ENCODE measurements around the gene SYNE1.
"Not testable (repeated sequence)": the region's sequence is repeated elsewhere in the genome, so short reads cannot be mapped to it uniquely, and the experiment has no call there.

SYNE1 gene

DNA sequence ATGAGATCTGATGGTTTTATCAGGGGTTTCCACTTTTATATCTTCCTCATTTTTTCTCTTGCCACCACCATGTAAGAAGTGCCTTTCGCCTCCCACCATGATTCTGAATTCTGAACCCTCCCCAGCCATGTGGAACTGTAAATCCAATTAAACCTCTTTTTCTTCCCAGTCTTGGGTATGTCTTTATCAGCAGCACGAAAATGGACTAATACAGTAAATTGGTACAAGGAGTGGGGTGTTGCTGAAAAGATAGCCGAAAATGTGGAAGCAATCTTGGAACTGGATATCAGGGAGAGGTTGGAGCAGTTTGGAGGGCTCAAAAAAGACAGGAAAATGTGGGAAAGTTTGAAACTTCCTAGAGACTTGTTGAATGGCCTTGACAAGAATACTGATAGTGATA lies 560.9 kb downstream of the SYNE1 start:
- peaks cover 25% of the 10 kb centered on the region for H3K9me3 ChIP-seq (ENCODE audit: control insufficient read depth, insufficient read depth, low read length)
- not testable (repeated sequence) for H3K27ac ChIP-seq (ENCODE audit: low read depth, low read length); H3K4me1 ChIP-seq (ENCODE audit: control insufficient read depth, insufficient read depth, low read length); H3K4me3 ChIP-seq (ENCODE audit: low read depth, low read length); H3K27me3 ChIP-seq (ENCODE audit: control insufficient read depth, insufficient read depth, low read length); H3K9ac ChIP-seq (ENCODE audit: low read depth, low read length); H3K36me3 ChIP-seq (ENCODE audit: control insufficient read depth, insufficient read depth, low read length)

DNA sequence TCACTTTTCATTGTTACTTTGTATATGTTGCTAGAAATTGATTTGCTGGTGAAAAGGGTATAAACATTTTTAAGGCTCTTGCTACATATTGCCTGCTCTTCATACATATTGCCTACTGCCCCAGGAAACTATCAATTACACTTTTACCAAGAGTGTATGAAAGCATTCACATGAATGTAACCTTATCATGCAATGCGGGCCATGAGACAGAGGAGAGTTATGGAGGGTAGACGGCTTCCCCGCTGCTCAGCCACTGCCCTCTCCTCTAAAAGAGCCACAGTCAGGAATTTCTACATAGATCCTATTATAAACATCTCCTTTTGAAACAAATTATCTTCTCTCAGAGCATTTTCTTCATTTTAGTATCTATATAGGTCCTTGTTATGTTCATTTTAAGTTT lies 565.3 kb downstream of the SYNE1 start:
- no peak overlapping the region for H3K4me3 ChIP-seq (ENCODE audit: low read depth, low read length)
- no peaks in the 10 kb centered on the region for H3K27me3 ChIP-seq (ENCODE audit: control insufficient read depth, insufficient read depth, low read length)
- H3K4me1 ChIP-seq (ENCODE audit: control insufficient read depth, insufficient read depth, low read length) = no peaks in the 10 kb centered on the region
- H3K9ac ChIP-seq (ENCODE audit: low read depth, low read length) = no peak overlapping the region
- peaks cover 23% of the 10 kb centered on the region for H3K9me3 ChIP-seq (ENCODE audit: control insufficient read depth, insufficient read depth, low read length)
- no peaks in the 10 kb centered on the region for H3K36me3 ChIP-seq (ENCODE audit: control insufficient read depth, insufficient read depth, low read length)
- no peak overlapping the region for H3K27ac ChIP-seq (ENCODE audit: low read depth, low read length)
